GM12878 (cell line): ENCODE measurements around the gene NQO1. TPM values are rescaled to one million over a fixed set of nuclear protein-coding genes. Genes with fewer than 3 reads are reported as not detected.

Experiments
- BMI1 ChIP-seq: fragments of 450-650 bp; IDR thresholded peaks from 2 replicates; pipeline ENCODE4 v1.6.1; 2016; ENCODE audit warnings: mild to moderate bottlenecking, moderate library complexity, borderline replicate concordance
- BRCA1 ChIP-seq: IDR thresholded peaks from 2 replicates; pipeline ENCODE4 v1.6.1; 2011; ENCODE audit warnings: low read depth, low read length, improper control_type of control experiment
- E2F8 ChIP-seq: fragments of 450-650 bp; IDR thresholded peaks from 2 replicates; pipeline ENCODE4 v1.6.1; 2018; ENCODE audit warnings: mild to moderate bottlenecking, low read depth, moderate library complexity; ENCODE audit not compliant: partially characterized antibody
- EP300 ChIP-seq, 2 experiments: fragments of 150-350 bp in 1 of 2; IDR thresholded peaks; 2 replicates each; pipeline ENCODE4 v1.6.1; 2011 to 2012; ENCODE audit warnings: low read depth in 2 of 2, low read length in 2 of 2, borderline replicate concordance in 1 of 2, improper control_type of control experiment in 1 of 2, inconsistent platforms in 1 of 2; ENCODE audit not compliant: control insufficient read depth in 1 of 2
- IKZF1 ChIP-seq: fragments of 450-650 bp; conservative IDR thresholded peaks from 2 replicates; pipeline ENCODE4 v1.6.1; 2017; ENCODE audit warnings: antibody characterized with exemption, mild to moderate bottlenecking
- JUND ChIP-seq: IDR thresholded peaks from 2 replicates; pipeline ENCODE4 v1.6.1; 2012; ENCODE audit warnings: low read depth, mild to moderate bottlenecking, low read length, improper control_type of control experiment, moderate library complexity
- MTA2 ChIP-seq: fragments of 450-650 bp; IDR thresholded peaks from 2 replicates; pipeline ENCODE4 v1.6.1; 2016; ENCODE audit warnings: low read depth, mild to moderate bottlenecking, moderate library complexity
- NR2C1 ChIP-seq: fragments of 450-650 bp; IDR thresholded peaks from 2 replicates; pipeline ENCODE4 v1.6.1; 2017; ENCODE audit warnings: antibody characterized with exemption, mild to moderate bottlenecking, moderate library complexity
- PRDM15 ChIP-seq: fragments of 450-650 bp; formaldehyde crosslinking; IDR thresholded peaks from 2 replicates; pipeline ENCODE4 v1.4.0; 2020; ENCODE audit warnings: mild to moderate bottlenecking, moderate library complexity
- RAD21 ChIP-seq: IDR thresholded peaks from 2 replicates; pipeline ENCODE4 v1.6.1; 2011; ENCODE audit warnings: mild to moderate bottlenecking, low read depth, low read length, moderate library complexity; ENCODE audit not compliant: insufficient read depth
- SKIL ChIP-seq: fragments of 450-650 bp; IDR thresholded peaks from 2 replicates; pipeline ENCODE4 v1.6.1; 2017; ENCODE audit warnings: mild to moderate bottlenecking, low read depth, inconsistent platforms; ENCODE audit not compliant: poor library complexity, severe bottlenecking
- SRF ChIP-seq, 2 experiments: IDR thresholded peaks; 2 replicates each; pipeline ENCODE4 v1.6.1; 2011; ENCODE audit warnings: low read depth in 2 of 2, low read length in 2 of 2, mild to moderate bottlenecking in 1 of 2, moderate library complexity in 1 of 2
- STAT1 ChIP-seq: fragments of 450-650 bp; conservative IDR thresholded peaks from 2 replicates; pipeline ENCODE4 v1.6.1; 2014; ENCODE audit warnings: antibody characterized with exemption, mild to moderate bottlenecking
- SUPT20H ChIP-seq: IDR thresholded peaks from 2 replicates; pipeline ENCODE4 v1.6.1; 2011; ENCODE audit warnings: low read depth, mild to moderate bottlenecking, low read length, moderate library complexity, borderline replicate concordance; ENCODE audit not compliant: control insufficient read depth
- ZBTB4 ChIP-seq: fragments of 450-650 bp; formaldehyde crosslinking; IDR thresholded peaks from 2 replicates; pipeline ENCODE4 v1.4.0; 2022; ENCODE audit warnings: mild to moderate bottlenecking, moderate library complexity
- ZZZ3 ChIP-seq: IDR thresholded peaks from 2 replicates; pipeline ENCODE4 v1.6.1; 2011; ENCODE audit warnings: low read depth; ENCODE audit not compliant: control insufficient read depth, insufficient read length
- polyA plus RNA-seq, 11 experiments: library from polyadenylated mRNA; depleted of rRNA in 4 of 11; unstranded in 6 of 11; stranded (reverse) in 5 of 11; fragments of >200 nt; fragmentation: Nextera tagmentation in 4 of 11; fragmentation: Illumina TruSeq in 1 of 11; extraction: Ambion mirVana in 4 of 11; extraction: Trizol in 1 of 11; gene quantifications; 1 replicate in 1 of 11; 2 replicates in 10 of 11; pipeline versions ENCODE4 v1.2.1 to v1.2.3, GENCODE V29; 2011 to 2016; ENCODE audit warnings: inconsistent platforms in 2 of 11, missing spikeins in 2 of 11, low read depth in 1 of 11
- total RNA-seq, 4 experiments: library from RNA; depleted of rRNA in 3 of 4; stranded (reverse); fragments of >200 nt in 3 of 4; fragmentation: Illumina TruSeq in 1 of 4; extraction: Trizol in 1 of 4; gene quantifications; 2 replicates each; pipeline versions ENCODE4 v1.2.1 to v1.2.3, GENCODE V29; 2013 to 2021

NQO1 gene
- total and polyA plus RNA-seq, 10 of the 15 experiments (the other 5 are each of a cell fraction or from before 2014, with no cell fraction given), result 24.6 to 84.9 (median 34.6) TPM

GRCh38 chr16:69761983-69762813 lies 35.8 kb upstream of the NQO1 start, which contains the start of gene WWP2 (continued):
- TF ChIP-seq PRDM15 (CRISPR knock-in tag) (peak; percentile 89), SRF (IDR thresholded peaks at IDR 0.05; ENCODE audit: low read depth in 2 of 2, low read length in 2 of 2) (no peak), SUPT20H (no peak), E2F8 (no peak), STAT1 (no peak; the same call in 1 of the 2 replicates), ZBTB4 (peak; percentile 86), IKZF1 (peak; percentile 48), MTA2 (no peak), BMI1 (no peak), EP300 (IDR thresholded peaks at IDR 0.05; ENCODE audit: borderline replicate concordance in 1 of 2, control insufficient read depth in 1 of 2, low read depth in 2 of 2, low read length in 2 of 2) (no peak), NR2C1 (peak; percentile 71), ZZZ3 (no peak), BRCA1 (no peak), JUND (no peak), SKIL (no peak), RAD21 (no peak)
